CD4-positive, alpha-beta T cell (primary cell): ENCODE measurements around the gene LPGAT1. TPM values are rescaled to one million over a fixed set of nuclear protein-coding genes. Genes with fewer than 3 reads are reported as not detected.

Source experiments
- ATAC-seq: fragments of 200-7000 bp; cut with Tn5 transposase; one replicate; pipeline ENCODE4 v1.10.0; 2022; ENCODE audit warnings: mild to moderate bottlenecking; ENCODE audit not compliant: poor library complexity
- CTCF ChIA-PET: fragments of 350-600 bp; sonication (Branson Sonifier 250); formaldehyde crosslinking; loops from one replicate; lab custom pipeline; 2021; ENCODE audit warnings: antibody characterized with exemption, inconsistent platforms; lab: Charles Lee
- POLR2A ChIA-PET: fragments of 350-600 bp; sonication (Branson Sonifier 250); formaldehyde crosslinking; loops from one replicate; lab custom pipeline; 2021; ENCODE audit warnings: antibody characterized with exemption, inconsistent platforms; lab: Charles Lee
- DNase-seq, 14 experiments: peaks; one replicate each; pipeline ENCODE4 v3.0.0-alpha.2; 2013 to 2020; ENCODE audit warnings: mixed read lengths in 2 of 14
- H3K27ac ChIP-seq, 2 donors: one replicate each; pipeline versions ENCODE4 v1.5.1 to v1.7.0; 2013; ENCODE audit warnings: low read length in 2 of 2, low read depth in 1 of 2, mild to moderate bottlenecking in 1 of 2
- H3K27me3 ChIP-seq, 2 experiments: 1 replicate in 1 of 2; 2 replicates in 1 of 2; pipeline versions ENCODE4 v1.6.1 to v1.7.0; 2013; ENCODE audit warnings: low read length in 2 of 2, control low read depth in 1 of 2, mild to moderate bottlenecking in 1 of 2, moderate library complexity in 1 of 2; ENCODE audit not compliant: insufficient read depth in 2 of 2, control insufficient read depth in 1 of 2
- H3K36me3 ChIP-seq: one replicate; pipeline ENCODE4 v1.6.1; 2013; ENCODE audit warnings: low read length, control low read depth; ENCODE audit not compliant: insufficient read depth
- H3K4me1 ChIP-seq: one replicate; pipeline ENCODE4 v1.6.1; 2013; ENCODE audit warnings: low read length, control low read depth; ENCODE audit not compliant: insufficient read depth
- H3K4me3 ChIP-seq: one replicate; pipeline ENCODE4 v1.5.1; 2013; ENCODE audit warnings: mild to moderate bottlenecking, low read length, moderate library complexity
- H3K9me3 ChIP-seq, 2 experiments: 1 replicate in 1 of 2; 2 replicates in 1 of 2; pipeline versions ENCODE4 v1.6.1 to v1.7.0; 2013; ENCODE audit warnings: low read length in 2 of 2, mild to moderate bottlenecking in 2 of 2, control low read depth in 1 of 2, moderate library complexity in 1 of 2; ENCODE audit not compliant: control insufficient read depth in 1 of 2, insufficient read depth in 1 of 2
- H3K27ac Mint-ChIP-seq: one replicate; pipeline ENCODE4 v1.8.0; 2020; ENCODE audit warnings: mixed read lengths
- H3K27me3 Mint-ChIP-seq: one replicate; pipeline ENCODE4 v1.8.0; 2021; ENCODE audit warnings: mixed read lengths
- H3K36me3 Mint-ChIP-seq: one replicate; pipeline ENCODE4 v1.8.0; 2021; ENCODE audit warnings: low read depth, mixed read lengths
- H3K4me1 Mint-ChIP-seq: one replicate; pipeline ENCODE4 v1.8.0; 2021; ENCODE audit warnings: low read depth, mixed read lengths
- H3K4me3 Mint-ChIP-seq: one replicate; pipeline ENCODE4 v1.8.0; 2020; ENCODE audit warnings: mild to moderate bottlenecking, mixed read lengths
- H3K9me3 Mint-ChIP-seq: one replicate; pipeline ENCODE4 v1.8.0; 2020; ENCODE audit warnings: mixed read lengths
- CTCF ChIP-seq: fragments of 200-600 bp; IDR thresholded peaks from one replicate; pipeline ENCODE4 v1.8.0; 2022; ENCODE audit warnings: antibody characterized with exemption, mild to moderate bottlenecking
- intact Hi-C, 2 experiments: fragments of 100-400 bp; cut with DNase I in 1 of 2; cut with micrococcal nuclease in 1 of 2; formaldehyde crosslinking; loops; one replicate each; pipeline versions ENCODE4 v1.15.1 to v1.9.0; 2023 to 2025; cut with DNase I, micrococcal nuclease
- total RNA-seq, 174 experiments: library from RNA in 2 of 174; stranded (reverse) in 2 of 174; gene quantifications; one replicate each; pipeline ENCODE4 v1.2.3 and lab custom pipeline; 2021 to 2026

The LPGAT1 gene
- total RNA-seq, 2 experiments from 2014 or later, result 14.0 to 14.4 TPM

GRCh38 chr1:211732293-211732980 lies 98.1 kb downstream of the LPGAT1 start:
- ChIA-PET CTCF (no interaction called here), POLR2A (no interaction called here)
- H3K27ac ChIP-seq, result no peak overlapping the region
- no peaks in the 10 kb centered on the region for H3K36me3 Mint-ChIP-seq
- no peaks in the 10 kb centered on the region for H3K9me3 ChIP-seq
- no peak for TF ChIP-seq CTCF
- no peak for DNase-seq
- H3K27ac Mint-ChIP-seq, result no peak overlapping the region
- H3K4me3 Mint-ChIP-seq, result no peak overlapping the region
- H3K4me3 ChIP-seq, result no peak overlapping the region
- intact Hi-C loops, result no loop called here
- H3K27me3 Mint-ChIP-seq, result no peaks in the 10 kb centered on the region
- peaks cover 2% of the 10 kb centered on the region for H3K4me1 Mint-ChIP-seq
- H3K27me3 ChIP-seq, result no peaks in the 10 kb centered on the region
- H3K4me1 ChIP-seq, result peaks cover 8% of the 10 kb centered on the region
- no peaks in the 10 kb centered on the region for H3K9me3 Mint-ChIP-seq
- no peak for ATAC-seq
- no peaks in the 10 kb centered on the region for H3K36me3 ChIP-seq

GRCh38 chr1:211731456-211732292 lies 98.9 kb downstream of the LPGAT1 start:
- Mint-ChIP-seq H3K4me1 (no peaks in the 10 kb centered on the region), H3K4me3 (no peak overlapping the region), H3K27ac (no peak overlapping the region), H3K36me3 (no peaks in the 10 kb centered on the region), H3K27me3 (no peaks in the 10 kb centered on the region), H3K9me3 (no peaks in the 10 kb centered on the region)
- H3K4me1 ChIP-seq, result peaks cover under 1% of the 10 kb centered on the region
- ATAC-seq (no peak), DNase-seq (no peak)
- no peak overlapping the region for H3K27ac ChIP-seq
- H3K9me3 ChIP-seq, result no peaks in the 10 kb centered on the region
- no peaks in the 10 kb centered on the region for H3K36me3 ChIP-seq
- ChIA-PET CTCF (no interaction called here), POLR2A (no interaction called here)
- intact Hi-C loops, result no loop called here
- H3K4me3 ChIP-seq, result no peak overlapping the region
- H3K27me3 ChIP-seq, result no peaks in the 10 kb centered on the region
- TF ChIP-seq CTCF, result no peak

GRCh38 chr1:211730347-211730746 lies 100.2 kb downstream of the LPGAT1 start:
- Histone ChIP-seq H3K4me3 (no peak overlapping the region), H3K9me3 (no peaks in the 10 kb centered on the region), H3K27me3 (no peaks in the 10 kb centered on the region), H3K36me3 (no peaks in the 10 kb centered on the region), H3K27ac (no peak overlapping the region), H3K4me1 (no peaks in the 10 kb centered on the region)
- no peaks in the 10 kb centered on the region for H3K27me3 Mint-ChIP-seq
- no peaks in the 10 kb centered on the region for H3K4me1 Mint-ChIP-seq
- H3K9me3 Mint-ChIP-seq, result no peaks in the 10 kb centered on the region
- no peaks in the 10 kb centered on the region for H3K36me3 Mint-ChIP-seq
- TF ChIP-seq CTCF, result no peak
- no peak overlapping the region for H3K4me3 Mint-ChIP-seq
- ATAC-seq (no peak), DNase-seq (no peak)
- intact Hi-C loops, result no loop called here
- CTCF ChIA-PET, result no interaction called here
- no peak overlapping the region for H3K27ac Mint-ChIP-seq
- POLR2A ChIA-PET, result no interaction called here
